SU-DHL-6 (cell line): ENCODE data around the gene RASIP1.

Source experiments
- H2AFZ ChIP-seq: fragments of 200-600 bp; sonication (generic); 2 replicates; pipeline ENCODE4 v1.6.1; 2014; ENCODE audit warnings: low read depth, mild to moderate bottlenecking, moderate library complexity, mixed read lengths, antibody characterized with exemption, low read length; ENCODE audit not compliant: severe bottlenecking
- H3F3A ChIP-seq: fragments of 200-600 bp; shearing (Covaris generic); 2 replicates; pipeline ENCODE4 v1.6.0; 2016; ENCODE audit warnings: antibody characterized with exemption, mild to moderate bottlenecking; ENCODE audit not compliant: insufficient read depth
- H3K27ac ChIP-seq: fragments of 200-600 bp; sonication (generic); 2 replicates; pipeline ENCODE4 v1.5.1; 2016; ENCODE audit warnings: low read depth, mild to moderate bottlenecking, low read length, moderate library complexity, mixed read lengths
- H3K27me3 ChIP-seq: fragments of 200-600 bp; sonication (generic), shearing (Covaris generic); 2 replicates; pipeline ENCODE4 v1.6.0; 2014; ENCODE audit warnings: mild to moderate bottlenecking, low read length
- H3K36me3 ChIP-seq: fragments of 200-600 bp; sonication (generic); 2 replicates; pipeline ENCODE4 v1.6.1; 2014; ENCODE audit warnings: mild to moderate bottlenecking, low read length, mixed read lengths
- H3K4me2 ChIP-seq: fragments of 300-600, 200-600 bp; shearing (Covaris generic), sonication (generic); 2 replicates; pipeline ENCODE4 v1.6.0; 2014; ENCODE audit warnings: low read length, low read depth, mild to moderate bottlenecking; ENCODE audit not compliant: poor library complexity, severe bottlenecking
- H3K4me3 ChIP-seq: fragments of 200-600 bp; sonication (generic); 2 replicates; pipeline ENCODE4 v1.5.1; 2014; ENCODE audit warnings: antibody characterized with exemption, low read length, mild to moderate bottlenecking, mixed read lengths; ENCODE audit not compliant: insufficient read depth, poor library complexity, severe bottlenecking
- H3K79me2 ChIP-seq: fragments of 200-600 bp; sonication (generic); 2 replicates; pipeline ENCODE4 v1.6.1; 2014; ENCODE audit warnings: mild to moderate bottlenecking, low read length, moderate library complexity; ENCODE audit not compliant: insufficient read depth
- H3K9ac ChIP-seq: fragments of 200-600 bp; sonication (generic); 2 replicates; pipeline ENCODE4 v1.7.0; 2014; ENCODE audit warnings: mild to moderate bottlenecking, low read length
- H3K9me2 ChIP-seq: fragments of 200-600 bp; sonication (generic); replicated peaks from 2 replicates; pipeline ENCODE4 v1.6.1; 2014; ENCODE audit warnings: low read length; ENCODE audit not compliant: insufficient read depth
- H3K9me3 ChIP-seq: fragments of 200-600 bp; sonication (generic); 2 replicates; pipeline ENCODE4 v1.6.1; 2014; ENCODE audit warnings: low read length, mixed read lengths; ENCODE audit not compliant: insufficient read depth
- H4K20me1 ChIP-seq: fragments of 200-600 bp; sonication (generic); 2 replicates; pipeline ENCODE4 v1.6.1; 2014; ENCODE audit warnings: low read depth, mild to moderate bottlenecking, antibody characterized with exemption, low read length, moderate library complexity, mixed read lengths
- EZH2phosphoT487 ChIP-seq: fragments of 200-600 bp; sonication (generic), shearing (Covaris generic); conservative IDR thresholded peaks from 2 replicates; pipeline ENCODE4 v1.6.1; 2018; ENCODE audit warnings: mild to moderate bottlenecking, antibody characterized with exemption, low read length, moderate library complexity, mixed read lengths
- TF ChIP-seq, protein P1 (sequence below): fragments of 200-600 bp; sonication (generic); IDR thresholded peaks from one replicate; pipeline ENCODE4 v1.5.1; 2017; ENCODE audit warnings: antibody characterized with exemption, mild to moderate bottlenecking, low read length, moderate library complexity; ENCODE audit not compliant: insufficient read depth, poor library complexity, severe bottlenecking

The RASIP1 gene

DNA sequence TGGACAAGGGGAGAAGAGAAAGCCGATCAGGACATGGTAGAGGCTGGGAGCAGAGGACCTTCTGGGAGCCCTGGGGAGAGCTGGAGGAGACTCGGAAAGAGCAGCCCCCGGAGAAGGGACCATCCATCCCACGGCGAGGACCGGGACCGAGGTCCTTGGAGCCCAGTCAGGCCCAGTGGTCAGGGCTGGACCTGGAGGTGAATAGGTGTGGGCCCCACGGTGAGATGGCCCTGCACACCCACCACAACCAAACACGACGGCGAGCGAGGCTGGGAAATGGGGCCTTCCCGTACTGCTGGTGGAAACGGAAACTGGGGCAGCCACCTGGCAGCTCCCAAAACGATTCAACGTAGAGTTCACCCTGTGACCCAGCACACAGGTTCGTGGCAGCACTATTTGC lies 63.9 kb downstream of the RASIP1 start:
- no peaks in the 10 kb centered on the region for H3K27me3 ChIP-seq
- no peaks in the 10 kb centered on the region for H4K20me1 ChIP-seq
- no peak overlapping the region for H2AFZ ChIP-seq
- no peaks in the 10 kb centered on the region for H3K9me3 ChIP-seq
- H3K9ac ChIP-seq: no peak overlapping the region
- H3K27ac ChIP-seq: no peak overlapping the region
- no peaks in the 10 kb centered on the region for H3K9me2 ChIP-seq
- no peaks in the 10 kb centered on the region for H3K36me3 ChIP-seq
- H3K4me2 ChIP-seq: no peak overlapping the region
- H3K79me2 ChIP-seq: no peaks in the 10 kb centered on the region
- no peak overlapping the region for H3K4me3 ChIP-seq
- H3F3A ChIP-seq: no peaks in the 10 kb centered on the region
- TF ChIP-seq EZH2phosphoT487: no peak
- TF ChIP-seq, protein P1, sequence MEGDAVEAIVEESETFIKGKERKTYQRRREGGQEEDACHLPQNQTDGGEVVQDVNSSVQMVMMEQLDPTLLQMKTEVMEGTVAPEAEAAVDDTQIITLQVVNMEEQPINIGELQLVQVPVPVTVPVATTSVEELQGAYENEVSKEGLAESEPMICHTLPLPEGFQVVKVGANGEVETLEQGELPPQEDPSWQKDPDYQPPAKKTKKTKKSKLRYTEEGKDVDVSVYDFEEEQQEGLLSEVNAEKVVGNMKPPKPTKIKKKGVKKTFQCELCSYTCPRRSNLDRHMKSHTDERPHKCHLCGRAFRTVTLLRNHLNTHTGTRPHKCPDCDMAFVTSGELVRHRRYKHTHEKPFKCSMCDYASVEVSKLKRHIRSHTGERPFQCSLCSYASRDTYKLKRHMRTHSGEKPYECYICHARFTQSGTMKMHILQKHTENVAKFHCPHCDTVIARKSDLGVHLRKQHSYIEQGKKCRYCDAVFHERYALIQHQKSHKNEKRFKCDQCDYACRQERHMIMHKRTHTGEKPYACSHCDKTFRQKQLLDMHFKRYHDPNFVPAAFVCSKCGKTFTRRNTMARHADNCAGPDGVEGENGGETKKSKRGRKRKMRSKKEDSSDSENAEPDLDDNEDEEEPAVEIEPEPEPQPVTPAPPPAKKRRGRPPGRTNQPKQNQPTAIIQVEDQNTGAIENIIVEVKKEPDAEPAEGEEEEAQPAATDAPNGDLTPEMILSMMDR: no peak

DNA sequence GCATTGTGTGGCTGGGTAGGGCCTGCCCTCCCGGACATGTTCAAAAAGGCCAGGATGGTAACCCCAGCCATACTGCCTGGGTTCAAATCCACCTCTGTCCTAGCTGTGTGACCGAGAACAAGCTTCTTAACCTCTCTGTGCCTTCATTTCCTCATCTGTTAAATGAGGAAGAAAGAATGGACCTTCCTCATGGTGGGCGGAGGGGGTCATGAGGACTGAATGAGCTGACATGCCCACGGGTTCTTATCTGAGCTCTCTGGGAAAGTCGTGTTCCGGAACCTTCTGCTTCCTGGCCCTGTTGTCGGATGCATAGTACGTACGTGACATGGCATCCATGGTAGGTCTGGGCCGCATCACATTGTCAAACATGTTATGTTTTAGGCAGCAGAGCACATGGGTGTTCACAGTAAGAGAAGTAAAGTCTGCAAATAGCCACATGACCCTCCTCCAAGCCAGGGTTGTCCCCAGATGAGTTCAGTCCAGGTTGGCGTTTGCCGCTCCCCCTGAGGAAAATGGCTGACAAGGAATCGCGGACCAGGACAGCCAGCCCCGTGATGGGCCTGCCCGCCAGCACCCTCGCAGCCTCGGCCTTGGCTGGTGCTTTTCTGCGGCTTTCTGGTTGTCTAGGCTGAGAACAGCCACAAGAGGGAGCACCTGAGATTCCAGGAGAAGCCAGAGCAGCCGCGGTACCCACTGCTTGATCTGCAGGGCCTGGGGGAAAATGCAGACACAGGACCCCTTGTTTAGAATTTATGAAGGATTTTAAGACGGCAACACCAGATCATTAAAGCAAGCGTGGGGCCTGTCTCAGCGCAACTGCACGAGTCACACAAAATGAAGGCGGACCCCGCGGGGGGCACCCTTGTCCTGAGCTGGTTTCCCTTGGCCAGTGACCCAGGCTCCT lies 65.2 kb downstream of the RASIP1 start:
- no peak overlapping the region for H3K4me3 ChIP-seq
- no peak for TF ChIP-seq EZH2phosphoT487
- TF ChIP-seq, protein P1: peak; percentile 92
- no peaks in the 10 kb centered on the region for H3F3A ChIP-seq
- H3K27me3 ChIP-seq: no peaks in the 10 kb centered on the region
- no peaks in the 10 kb centered on the region for H3K36me3 ChIP-seq
- H3K79me2 ChIP-seq: no peaks in the 10 kb centered on the region
- H3K9me2 ChIP-seq: no peaks in the 10 kb centered on the region
- H3K9ac ChIP-seq: no peak overlapping the region
- H3K4me2 ChIP-seq: no peak overlapping the region
- no peak overlapping the region for H3K27ac ChIP-seq
- no peak overlapping the region for H2AFZ ChIP-seq
- H4K20me1 ChIP-seq: no peaks in the 10 kb centered on the region
- no peaks in the 10 kb centered on the region for H3K9me3 ChIP-seq

DNA sequence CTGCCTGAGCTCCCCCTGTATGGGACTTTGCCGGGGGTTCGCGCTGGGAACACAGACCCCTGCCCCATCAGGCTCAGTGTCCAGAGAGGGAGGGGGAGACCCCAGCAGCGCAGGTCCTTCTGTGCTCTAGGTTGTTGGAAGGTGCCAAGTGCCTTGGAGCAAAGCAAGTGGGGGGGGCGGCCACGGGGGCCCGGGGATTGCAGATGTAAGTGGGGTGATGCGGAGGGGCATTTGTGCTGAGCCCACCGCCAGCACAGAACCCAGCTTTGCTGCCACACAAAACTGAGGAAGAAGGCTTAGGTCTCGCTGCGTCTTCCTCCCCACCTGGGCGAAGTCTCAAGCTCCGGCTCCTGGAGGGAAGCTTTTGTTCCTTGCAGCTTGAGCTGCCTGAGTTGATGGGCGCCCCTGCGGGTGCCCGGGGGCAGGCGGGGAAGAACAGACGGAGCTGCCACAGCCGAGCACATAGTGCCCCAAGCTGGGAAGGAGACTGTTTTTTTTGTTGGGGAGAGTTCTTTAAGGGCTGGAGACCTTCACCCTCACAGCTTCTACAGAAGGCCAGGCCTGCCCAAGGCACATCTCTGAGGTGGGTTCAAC lies 66.1 kb downstream of the RASIP1 start:
- H3K9me2 ChIP-seq: no peaks in the 10 kb centered on the region
- no peak overlapping the region for H3K4me3 ChIP-seq
- no peaks in the 10 kb centered on the region for H3K9me3 ChIP-seq
- no peaks in the 10 kb centered on the region for H3K36me3 ChIP-seq
- no peaks in the 10 kb centered on the region for H3F3A ChIP-seq
- H3K27me3 ChIP-seq: no peaks in the 10 kb centered on the region
- no peaks in the 10 kb centered on the region for H3K79me2 ChIP-seq
- no peaks in the 10 kb centered on the region for H4K20me1 ChIP-seq
- no peak for TF ChIP-seq EZH2phosphoT487
- TF ChIP-seq, protein P1: no peak
- no peak overlapping the region for H3K27ac ChIP-seq
- H3K4me2 ChIP-seq: no peak overlapping the region
- H2AFZ ChIP-seq: no peak overlapping the region
- no peak overlapping the region for H3K9ac ChIP-seq
